GM21619 (cell line): ENCODE data around the gene MTHFR.

Experiments
- ATAC-seq: cut with Tn5 transposase; IDR thresholded peaks from one replicate; pipeline ENCODE4 v1.9.1; 2021; ENCODE audit not compliant: unreplicated experiment

MTHFR gene

GRCh38 chr1:11761988-11762406 lies 43.8 kb downstream of the MTHFR start, which contains the start of gene C1orf167:
C1orf167 (plus strand) TSS chr1:11762193; CDS start chr1:11764401, 2,208 bp downstream.
- no peak for ATAC-seq

GRCh38 chr1:11761285-11761684 lies 44.5 kb downstream of the MTHFR start:
- ATAC-seq = no peak

- no peak for ATAC-seq
These were observed 46.0 kb downstream of the MTHFR start for GRCh38 chr1:11759791-11760190.

- no peak for ATAC-seq
These were observed 48.7 kb downstream of the MTHFR start for GRCh38 chr1:11757047-11757446.

GRCh38 chr1:11753555-11754208 lies 52.1 kb downstream of the MTHFR start:
- ATAC-seq = no peak

GRCh38 chr1:11752359-11753088 lies 53.2 kb downstream of the MTHFR start:
- no peak for ATAC-seq

- ATAC-seq = no peak
These were observed 54.7 kb downstream of the MTHFR start for GRCh38 chr1:11751087-11751486.

- ATAC-seq = no peak
These were observed 55.8 kb downstream of the MTHFR start for GRCh38 chr1:11749996-11750395.

GRCh38 chr1:11749203-11749689 lies 56.5 kb downstream of the MTHFR start:
- ATAC-seq = no peak

- ATAC-seq = no peak
These were observed 57.2 kb downstream of the MTHFR start for GRCh38 chr1:11748294-11749202.

- ATAC-seq = no peak
These were observed 58.8 kb downstream of the MTHFR start for GRCh38 chr1:11746795-11747487.

GRCh38 chr1:11746092-11746491 lies 59.7 kb downstream of the MTHFR start:
- ATAC-seq = no peak

GRCh38 chr1:11744287-11744686 lies 61.5 kb downstream of the MTHFR start:
- no peak for ATAC-seq

- ATAC-seq = no peak
These were observed 63.7 kb downstream of the MTHFR start for GRCh38 chr1:11741919-11742558.

GRCh38 chr1:11741482-11741881 lies 64.3 kb downstream of the MTHFR start:
- no peak for ATAC-seq

GRCh38 chr1:11740258-11741192 lies 65.2 kb downstream of the MTHFR start:
- ATAC-seq = no peak

- no peak for ATAC-seq
These were observed 67.0 kb downstream of the MTHFR start for GRCh38 chr1:11738783-11739182.

- no peak for ATAC-seq
These were observed 67.7 kb downstream of the MTHFR start for GRCh38 chr1:11738096-11738495.
